CD14-positive monocyte (primary cell): ENCODE results near the gene RMC1. TPM values are rescaled to one million over a fixed set of nuclear protein-coding genes. Genes with fewer than 3 reads are reported as not detected.

Source experiments
- DNase-seq, 3 donors: peaks; one replicate each; pipeline ENCODE4 v3.0.0-alpha.2; 2011 to 2022
- H2AFZ ChIP-seq: 2 replicates; pipeline ENCODE4 v1.6.0; 2012; ENCODE audit warnings: mild to moderate bottlenecking, low read depth, low read length, inconsistent platforms; ENCODE audit not compliant: insufficient read depth, poor library complexity, severe bottlenecking
- H3K27ac ChIP-seq, 2 donors: 1 replicate in 1 of 2; 2 replicates in 1 of 2; pipeline ENCODE4 v1.5.1; 2012 to 2013; ENCODE audit warnings: low read length in 2 of 2, control low read depth in 1 of 2, inconsistent platforms in 1 of 2, low read depth in 1 of 2, mild to moderate bottlenecking in 1 of 2
- H3K27me3 ChIP-seq, 2 donors: one replicate each; pipeline versions ENCODE4 v1.6.0 to v1.6.1; 2011 to 2013; ENCODE audit warnings: low read length in 2 of 2; ENCODE audit not compliant: control insufficient read depth in 2 of 2, insufficient read depth in 2 of 2
- H3K36me3 ChIP-seq, 2 donors: replicated peaks in 1 of 2; 1 replicate in 1 of 2; 2 replicates in 1 of 2; pipeline versions ENCODE4 v1.5.1 to v1.6.1; 2012 to 2013; ENCODE audit warnings: low read length in 2 of 2, control low read depth in 1 of 2, inconsistent platforms in 1 of 2, mild to moderate bottlenecking in 1 of 2; ENCODE audit not compliant: insufficient read depth in 2 of 2, control insufficient read depth in 1 of 2
- H3K4me1 ChIP-seq, 2 donors: 1 replicate in 1 of 2; 2 replicates in 1 of 2; pipeline versions ENCODE4 v1.5.1 to v1.6.1; 2012 to 2013; ENCODE audit warnings: low read length in 2 of 2, control low read depth in 1 of 2, inconsistent platforms in 1 of 2, mild to moderate bottlenecking in 1 of 2, moderate library complexity in 1 of 2; ENCODE audit not compliant: insufficient read depth in 2 of 2, control insufficient read depth in 1 of 2
- H3K4me2 ChIP-seq: replicated peaks from 2 replicates; pipeline ENCODE3; 2012; ENCODE audit warnings: low read length, moderate library complexity, mild to moderate bottlenecking; ENCODE audit not compliant: poor library complexity, severe bottlenecking; ENCODE audit errors: extremely low read depth
- H3K4me3 ChIP-seq, 3 experiments: fragments of 200-600 bp in 1 of 3; sonication (generic) in 1 of 3; replicated peaks in 1 of 3; 1 replicate in 2 of 3; 2 replicates in 1 of 3; pipeline ENCODE4 v1.5.1; 2011 to 2013; ENCODE audit warnings: low read length in 3 of 3, mild to moderate bottlenecking in 3 of 3, control low read depth in 2 of 3, low read depth in 2 of 3, inconsistent platforms in 1 of 3, moderate library complexity in 1 of 3
- H3K79me2 ChIP-seq: 2 replicates; pipeline ENCODE4 v1.6.0; 2012; ENCODE audit warnings: mild to moderate bottlenecking, control low read depth, inconsistent platforms, low read length, moderate library complexity; ENCODE audit not compliant: insufficient read depth
- H3K9ac ChIP-seq: 2 replicates; pipeline ENCODE4 v1.6.0; 2017; ENCODE audit warnings: low read length, mild to moderate bottlenecking; ENCODE audit not compliant: insufficient read depth, poor library complexity, severe bottlenecking
- H3K9me3 ChIP-seq, 2 donors: replicated peaks in 1 of 2; 1 replicate in 1 of 2; 2 replicates in 1 of 2; pipeline versions ENCODE4 v1.5.1 to v1.6.1; 2012 to 2013; ENCODE audit warnings: low read length in 2 of 2, control low read depth in 1 of 2; ENCODE audit not compliant: control insufficient read depth in 1 of 2, insufficient read depth in 1 of 2
- H4K20me1 ChIP-seq: 2 replicates; pipeline ENCODE4 v1.6.0; 2012; ENCODE audit warnings: mild to moderate bottlenecking, low read length, control low read depth, moderate library complexity; ENCODE audit not compliant: insufficient read depth
- H3K27ac Mint-ChIP-seq, 7 donors: one replicate each; pipeline ENCODE4 v1.8.0; 2020; ENCODE audit warnings: mild to moderate bottlenecking in 7 of 7, mixed read lengths in 7 of 7, moderate library complexity in 6 of 7, inconsistent platforms in 2 of 7
- H3K27me3 Mint-ChIP-seq, 3 donors: one replicate each; pipeline ENCODE4 v1.8.0; 2021 to 2022; ENCODE audit warnings: low read depth in 3 of 3, mild to moderate bottlenecking in 3 of 3, mixed read lengths in 3 of 3, moderate library complexity in 3 of 3, inconsistent platforms in 1 of 3
- H3K36me3 Mint-ChIP-seq, 2 donors: one replicate each; pipeline ENCODE4 v1.8.0; 2020; ENCODE audit warnings: mixed read lengths in 2 of 2, inconsistent platforms in 1 of 2, mild to moderate bottlenecking in 1 of 2
- H3K4me1 Mint-ChIP-seq: one replicate; pipeline ENCODE4 v1.8.0; 2020; ENCODE audit warnings: mild to moderate bottlenecking, mixed read lengths
- H3K4me3 Mint-ChIP-seq, 2 donors: one replicate each; pipeline ENCODE4 v1.8.0; 2020; ENCODE audit warnings: mild to moderate bottlenecking in 2 of 2, mixed read lengths in 2 of 2, moderate library complexity in 1 of 2
- H3K9me3 Mint-ChIP-seq, 7 donors: one replicate each; pipeline ENCODE4 v1.8.0; 2020 to 2022; ENCODE audit warnings: mixed read lengths in 7 of 7, mild to moderate bottlenecking in 6 of 7, moderate library complexity in 6 of 7, inconsistent platforms in 2 of 7
- WGBS: methylation state at CpG from one replicate; pipeline ENCODE4 v1.1.5; 2013; ENCODE audit warnings: missing lambda C conversion rate; ENCODE audit not compliant: insufficient coverage; 5-methylcytosine and 5-hydroxymethylcytosine counted together
- intact Hi-C, 2 donors: fragments of 100-400 bp; cut with micrococcal nuclease; formaldehyde crosslinking; loops; one replicate each; pipeline versions ENCODE4 v1.15.0 to v1.15.1; 2023
- polyA plus RNA-seq, 3 donors: library from polyadenylated mRNA; depleted of rRNA in 1 of 3; unstranded in 2 of 3; stranded (reverse) in 1 of 3; fragments of 300-500 nt in 2 of 3; fragments of >200 nt in 1 of 3; fragmentation: Illumina TruSeq in 2 of 3; gene quantifications; 1 replicate in 2 of 3; 2 replicates in 1 of 3; pipeline ENCODE4 v1.2.3, GENCODE V29; 2012 to 2021
- TF ChIP-seq, protein P1 (sequence below): fragments of 200-600 bp; IDR thresholded peaks from one replicate; pipeline ENCODE4 v1.8.0; 2022; ENCODE audit warnings: antibody characterized with exemption, mild to moderate bottlenecking

Gene RMC1
- polyA plus RNA-seq, 3 donors, result 21.9 to 70.8 (median 30.1) TPM

DNA sequence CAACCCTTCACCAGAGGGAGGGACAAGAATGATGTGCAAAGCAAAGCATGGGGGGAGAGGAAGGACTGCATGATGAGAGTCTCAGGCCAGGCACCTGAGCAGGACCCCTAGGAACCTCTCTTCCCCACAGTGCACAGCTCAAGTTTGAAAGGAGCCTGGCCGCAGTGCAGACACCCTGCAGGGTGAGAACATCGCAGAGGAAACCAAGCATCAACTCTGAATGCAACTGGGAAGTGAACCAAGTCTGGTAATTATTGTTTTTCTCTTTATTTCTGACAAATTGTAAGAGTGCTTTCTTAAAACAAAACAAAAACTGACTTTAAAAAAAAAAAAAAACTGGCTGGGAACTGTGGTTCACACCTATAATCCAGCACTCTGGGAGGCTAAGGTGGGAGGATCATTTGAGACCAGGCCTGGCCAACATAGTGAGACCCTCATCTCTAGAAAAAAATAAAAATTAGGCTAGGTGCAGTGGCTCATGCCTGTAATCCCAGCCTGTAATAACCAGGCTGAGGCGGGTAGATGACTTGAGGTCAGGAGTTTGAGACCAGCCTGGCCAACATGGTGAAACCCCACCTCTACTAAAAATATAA, 67.7 kb downstream of the RMC1 start:
- peaks cover 21% of the 10 kb centered on the region for H4K20me1 ChIP-seq
- no peak overlapping the region for H3K27ac ChIP-seq
- peaks cover 17% of the 10 kb centered on the region for H3K79me2 ChIP-seq
- Mint-ChIP-seq H3K36me3 (peaks cover 60 to 69% of the 10 kb centered on the region in 2 donors), H3K27ac (peak overlapping the region in 1 of 7 donors; percentile 25), H3K9me3 (no peaks in the 10 kb centered on the region), H3K27me3 (peaks cover 0 to 2% (median 0%) of the 10 kb centered on the region in 3 donors), H3K4me1 (peaks cover 27% of the 10 kb centered on the region), H3K4me3 (no peak overlapping the region)
- peaks cover 60 to 81% of the 10 kb centered on the region in 2 donors for H3K36me3 ChIP-seq
- DNase-seq, result no peak
- no peak overlapping the region for H2AFZ ChIP-seq
- H3K4me2 ChIP-seq, result no peak overlapping the region
- intact Hi-C loops, result loop anchor here in 1 of 2 donors (5.0 kb wide), 1 partner anchor 34 kb away; no protein-coding TSS in a partner anchor
- no peaks in the 10 kb centered on the region for H3K9me3 ChIP-seq
- TF ChIP-seq, protein P1, sequence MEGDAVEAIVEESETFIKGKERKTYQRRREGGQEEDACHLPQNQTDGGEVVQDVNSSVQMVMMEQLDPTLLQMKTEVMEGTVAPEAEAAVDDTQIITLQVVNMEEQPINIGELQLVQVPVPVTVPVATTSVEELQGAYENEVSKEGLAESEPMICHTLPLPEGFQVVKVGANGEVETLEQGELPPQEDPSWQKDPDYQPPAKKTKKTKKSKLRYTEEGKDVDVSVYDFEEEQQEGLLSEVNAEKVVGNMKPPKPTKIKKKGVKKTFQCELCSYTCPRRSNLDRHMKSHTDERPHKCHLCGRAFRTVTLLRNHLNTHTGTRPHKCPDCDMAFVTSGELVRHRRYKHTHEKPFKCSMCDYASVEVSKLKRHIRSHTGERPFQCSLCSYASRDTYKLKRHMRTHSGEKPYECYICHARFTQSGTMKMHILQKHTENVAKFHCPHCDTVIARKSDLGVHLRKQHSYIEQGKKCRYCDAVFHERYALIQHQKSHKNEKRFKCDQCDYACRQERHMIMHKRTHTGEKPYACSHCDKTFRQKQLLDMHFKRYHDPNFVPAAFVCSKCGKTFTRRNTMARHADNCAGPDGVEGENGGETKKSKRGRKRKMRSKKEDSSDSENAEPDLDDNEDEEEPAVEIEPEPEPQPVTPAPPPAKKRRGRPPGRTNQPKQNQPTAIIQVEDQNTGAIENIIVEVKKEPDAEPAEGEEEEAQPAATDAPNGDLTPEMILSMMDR, result no peak
- no peak overlapping the region for H3K9ac ChIP-seq
- peaks cover 21 to 26% of the 10 kb centered on the region in 2 donors for H3K4me1 ChIP-seq
- WGBS, result no CpG with 5 or more reads among the region's 3 CpGs
- H3K4me3 ChIP-seq, result no peak overlapping the region
- H3K27me3 ChIP-seq, result no peaks in the 10 kb centered on the region

- H4K20me1 ChIP-seq, result peaks cover 26% of the 10 kb centered on the region
- H3K27ac ChIP-seq, result no peak overlapping the region
- H2AFZ ChIP-seq, result no peak overlapping the region
- no peak for DNase-seq
- peaks cover 60 to 68% of the 10 kb centered on the region in 2 donors for H3K36me3 Mint-ChIP-seq
- peaks cover 27% of the 10 kb centered on the region for H3K4me1 Mint-ChIP-seq
- 86% methylated on average over 1 of the region's 2 CpGs for WGBS
- peaks cover 0 to 2% (median 0%) of the 10 kb centered on the region in 7 donors for H3K9me3 Mint-ChIP-seq
- H3K9ac ChIP-seq, result no peak overlapping the region
- peaks cover 17% of the 10 kb centered on the region for H3K79me2 ChIP-seq
- H3K27me3 Mint-ChIP-seq, result peaks cover 0 to 2% (median 0%) of the 10 kb centered on the region in 3 donors
- no peak overlapping the region for H3K4me3 ChIP-seq
- TF ChIP-seq, protein P1, result no peak
- H3K4me1 ChIP-seq, result peaks cover 21 to 26% of the 10 kb centered on the region in 2 donors
- no peak overlapping the region for H3K4me3 Mint-ChIP-seq
- H3K27me3 ChIP-seq, result no peaks in the 10 kb centered on the region
- no peaks in the 10 kb centered on the region for H3K9me3 ChIP-seq
- no peak overlapping the region for H3K4me2 ChIP-seq
- intact Hi-C loops, result loop anchor here in 1 of 2 donors (5.0 kb wide), 1 partner anchor 35 kb away; no protein-coding TSS in a partner anchor
- peaks cover 56 to 76% of the 10 kb centered on the region in 2 donors for H3K36me3 ChIP-seq
- H3K27ac Mint-ChIP-seq, result peak overlapping the region in 1 of 7 donors; percentile 71
Measured at GRCh38 chr18:23572012-23572411, 68.7 kb downstream of the RMC1 start.
